C4-2B (cell line): ENCODE data around the gene NSUN4.

Experiments
- CTCF ChIP-seq: fragments of 450-650 bp; conservative IDR thresholded peaks from 2 replicates; pipeline ENCODE4 v1.5.1; 2017; ENCODE audit warnings: mild to moderate bottlenecking
- ZFX ChIP-seq: fragments of 450-650 bp; IDR thresholded peaks from 2 replicates; pipeline ENCODE4 v1.6.1; 2017

GRCh38 chr1:46343705-46344104 lies 3.1 kb downstream of the NSUN4 start:
- TF ChIP-seq CTCF (no peak), ZFX (no peak)
